T-helper 2 cell treated with Interferon-gamma antibody and Interleukin-4, amounts not matched to agents 100 ng/mL and 5 ng/mL, for 36 hours (primary cell): Measurements from ENCODE around the gene KNOP1. TPM values are rescaled to one million over a fixed set of nuclear protein-coding genes. Genes with fewer than 3 reads are reported as not detected.

Experiments used
- intact Hi-C: fragments of 100-400 bp; cut with micrococcal nuclease; formaldehyde crosslinking; loops from one replicate; pipeline ENCODE4 v1.15.1; 2023
- total RNA-seq: library from RNA; stranded (reverse); gene quantifications from 2 replicates; pipeline ENCODE4 v1.2.3, GENCODE V29; 2022

Gene KNOP1
- total RNA-seq, 1 donor from 2014 or later = 22.2 TPM

- intact Hi-C loops = no loop called here
These were observed 25.8 kb upstream of the KNOP1 start for GRCh38 chr16:19743816-19744159.

GRCh38 chr16:19741354-19741753, 23.3 kb upstream of the KNOP1 start:
- intact Hi-C loops = no loop called here

DNA sequence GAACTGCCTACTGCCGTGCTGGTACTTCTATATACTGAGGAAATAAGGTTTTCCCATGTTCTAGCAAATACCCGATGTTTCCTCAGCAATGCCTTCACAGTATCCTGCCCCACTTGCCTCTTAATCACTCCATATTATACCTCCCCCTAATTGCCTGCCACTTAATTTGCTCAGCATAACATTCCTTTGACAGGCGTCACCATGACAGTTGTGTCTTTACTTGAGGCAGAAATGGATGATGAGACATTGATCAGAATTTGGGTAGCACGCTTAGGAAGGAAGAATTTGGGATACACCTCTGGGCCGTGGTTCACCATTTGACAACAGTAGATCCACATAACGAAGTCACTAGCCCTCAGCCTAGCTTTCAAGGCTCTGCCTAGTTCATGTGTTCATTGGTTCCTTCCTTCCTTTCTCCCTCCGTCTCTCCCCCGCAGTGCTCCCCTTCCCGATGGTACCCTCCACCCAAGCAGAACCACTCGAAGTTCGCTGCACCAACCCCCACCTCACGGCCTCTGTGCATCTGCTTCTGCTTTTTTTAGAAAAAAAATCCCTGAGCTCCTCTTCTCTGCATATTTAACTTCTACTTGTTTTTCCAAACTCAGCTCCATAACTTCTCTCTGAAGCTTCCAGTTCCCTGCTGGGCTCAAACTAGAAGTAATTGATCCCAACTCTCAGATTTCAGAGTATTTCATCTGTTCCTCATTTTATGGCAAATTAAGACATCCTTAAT, 19.4 kb upstream of the KNOP1 start:
- intact Hi-C loops = no loop called here

- intact Hi-C loops = no loop called here
These were observed 17.2 kb upstream of the KNOP1 start for GRCh38 chr16:19735074-19735867.

- intact Hi-C loops = no loop called here
These were observed 15.5 kb upstream of the KNOP1 start for GRCh38 chr16:19733551-19733950.

DNA sequence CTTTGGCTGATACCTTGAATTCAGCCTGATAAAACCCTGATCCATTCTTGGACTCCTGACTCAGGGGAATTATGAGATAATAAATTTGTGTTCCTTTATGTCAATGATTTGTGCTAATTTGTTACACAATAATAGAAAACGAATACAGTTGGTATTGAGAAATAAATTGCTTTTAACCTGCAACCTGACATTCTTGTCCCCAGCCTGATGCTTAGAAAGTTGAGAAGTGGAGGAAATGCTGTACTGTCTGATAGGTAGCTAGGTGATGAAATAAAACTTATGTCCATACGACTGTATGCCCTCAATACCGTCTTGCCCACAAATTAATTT, 10.6 kb upstream of the KNOP1 start:
- intact Hi-C loops = no loop called here

GRCh38 chr16:19722981-19723380, 5.0 kb upstream of the KNOP1 start:
- intact Hi-C loops = no loop called here

DNA sequence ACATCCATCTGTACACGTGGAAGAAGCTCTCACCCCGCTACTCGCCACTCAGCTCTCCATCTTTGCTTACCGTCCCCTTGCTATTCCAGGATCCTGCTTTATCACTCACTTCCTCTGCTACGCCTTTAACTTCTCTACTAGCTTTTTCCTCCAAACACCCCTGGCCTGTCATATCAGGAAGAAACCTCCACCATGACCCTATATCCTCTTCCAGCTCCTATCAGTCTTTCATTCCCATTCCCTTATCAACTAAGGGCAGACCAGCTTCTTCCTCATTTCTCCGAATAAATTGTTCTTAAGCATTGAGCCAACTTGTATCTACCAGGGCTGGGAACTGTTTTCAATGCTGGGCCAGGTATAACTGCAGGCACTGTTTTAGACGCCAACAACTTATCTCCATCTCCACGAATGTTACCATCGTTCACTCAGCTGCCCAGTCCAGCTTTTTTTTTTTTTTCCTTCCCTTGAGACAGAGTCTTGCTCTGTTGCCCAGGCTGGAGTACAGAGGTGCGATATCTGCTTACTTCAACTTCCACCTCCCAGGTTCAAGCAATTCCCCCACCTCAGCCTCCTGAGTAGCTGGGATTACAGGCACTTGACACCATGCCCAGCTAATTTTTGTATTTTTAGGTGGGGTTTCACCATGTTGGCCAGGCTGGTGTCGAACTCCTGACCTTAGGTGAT, 4.4 kb upstream of the KNOP1 start:
- intact Hi-C loops = no loop called here

DNA sequence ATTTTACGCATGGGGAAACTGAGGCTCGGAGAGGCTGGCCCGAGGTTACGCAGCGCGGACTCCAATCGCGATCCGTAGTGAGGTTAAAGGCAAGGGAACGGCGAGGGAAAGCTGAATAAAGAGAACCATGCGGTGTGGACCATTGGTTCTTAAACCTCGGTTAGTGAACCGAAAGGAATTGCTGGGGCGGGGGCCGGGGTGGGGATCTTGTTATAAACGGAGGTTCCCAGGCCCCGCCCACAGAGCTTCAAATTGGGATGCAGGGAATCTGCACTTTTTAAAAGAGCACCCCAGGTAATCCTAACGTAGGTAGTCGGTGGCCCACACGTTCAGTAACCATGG, 568 bp upstream of the KNOP1 start:
- intact Hi-C loops = loop anchor here (1.0 to 5.0 kb wide), 4 partner anchors 116 to 195 kb away; partner anchors contain the start of genes CCP110 and VPS35L

DNA sequence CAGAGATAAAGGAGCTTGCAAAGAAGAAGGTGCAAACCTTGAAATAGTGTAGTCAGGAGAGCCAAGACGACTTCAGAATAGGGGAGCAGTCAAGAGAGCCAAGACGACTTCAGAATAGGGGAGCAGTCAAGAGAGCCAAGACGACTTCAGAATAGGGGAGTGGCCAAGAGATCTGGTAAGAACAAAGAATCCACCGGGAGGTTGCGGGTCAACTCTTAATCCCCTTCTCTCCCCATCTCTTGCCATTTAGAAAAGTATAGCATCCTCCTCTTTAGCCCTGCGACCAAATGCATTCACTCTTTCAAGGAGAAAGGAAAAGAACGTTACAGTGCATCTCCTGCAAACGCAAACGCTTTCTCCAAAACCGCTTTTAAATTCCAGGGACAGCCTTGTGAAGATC, 713 bp downstream of the KNOP1 start:
- intact Hi-C loops = loop anchor here (5.0 kb wide), 1 partner anchor 115 kb away; no protein-coding TSS in a partner anchor

GRCh38 chr16:19716728-19717127, 1.3 kb downstream of the KNOP1 start:
- intact Hi-C loops = loop anchor here (5.0 kb wide), 1 partner anchor 114 kb away; no protein-coding TSS in a partner anchor

DNA sequence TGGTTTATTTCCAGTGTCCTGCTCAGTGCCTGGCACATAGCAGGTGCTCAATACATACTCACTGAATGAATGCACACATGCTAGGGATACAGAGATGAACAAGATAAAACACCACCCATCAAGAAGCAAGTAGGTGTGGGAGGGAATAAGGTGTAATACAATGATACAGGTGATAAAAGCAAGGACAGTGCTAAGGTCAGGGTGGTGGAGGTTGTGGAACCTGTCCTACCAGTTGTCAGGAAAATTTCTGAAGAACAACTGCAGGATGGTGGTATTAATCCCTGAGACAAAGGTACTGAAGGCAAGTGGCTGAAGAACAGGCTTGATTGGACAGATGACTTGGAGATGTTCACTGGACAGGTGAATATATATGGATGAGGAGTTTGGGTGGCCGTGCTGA, 1.8 kb downstream of the KNOP1 start:
- intact Hi-C loops = loop anchor here (5.0 kb wide), 1 partner anchor 114 kb away; no protein-coding TSS in a partner anchor

DNA sequence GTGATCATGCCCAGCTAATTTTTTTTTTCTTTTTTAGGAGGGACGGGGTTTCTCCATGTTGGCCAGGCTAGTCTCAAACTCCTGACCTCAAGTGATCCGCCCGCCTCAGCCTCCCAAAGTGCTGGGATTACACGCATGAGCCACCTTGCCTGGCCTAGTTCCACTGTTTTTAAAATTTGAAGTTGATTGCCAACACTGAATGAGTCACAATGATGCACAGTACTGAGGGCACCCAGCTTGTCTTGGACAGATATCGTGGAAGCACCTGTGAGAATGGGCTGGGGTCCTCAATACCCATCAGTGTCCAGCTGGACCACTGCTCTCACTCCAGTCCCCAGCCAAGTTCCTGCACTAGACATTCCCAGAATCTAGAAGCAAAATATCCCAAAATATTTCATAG, 2.5 kb downstream of the KNOP1 start:
- intact Hi-C loops = loop anchor here (5.0 kb wide), 1 partner anchor 113 kb away; no protein-coding TSS in a partner anchor

DNA sequence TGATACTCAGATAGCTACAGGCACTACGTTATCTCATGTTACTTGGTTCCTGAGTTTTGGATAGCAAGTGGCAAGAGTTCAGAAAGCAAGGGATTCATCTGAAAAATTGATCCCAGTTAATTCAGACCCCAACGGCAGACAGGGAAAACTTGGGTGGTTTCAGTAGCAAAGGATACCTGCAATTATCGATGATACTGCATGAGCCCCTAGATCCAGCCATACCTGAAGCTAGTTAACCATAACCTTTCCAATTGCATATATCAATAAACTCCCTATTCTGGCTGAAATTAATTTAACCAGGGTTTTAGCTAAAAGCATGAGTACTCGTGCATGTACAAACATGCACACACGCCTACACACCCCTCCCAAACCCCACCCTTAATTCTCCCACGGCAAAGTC, 4.3 kb downstream of the KNOP1 start:
- intact Hi-C loops = no loop called here

DNA sequence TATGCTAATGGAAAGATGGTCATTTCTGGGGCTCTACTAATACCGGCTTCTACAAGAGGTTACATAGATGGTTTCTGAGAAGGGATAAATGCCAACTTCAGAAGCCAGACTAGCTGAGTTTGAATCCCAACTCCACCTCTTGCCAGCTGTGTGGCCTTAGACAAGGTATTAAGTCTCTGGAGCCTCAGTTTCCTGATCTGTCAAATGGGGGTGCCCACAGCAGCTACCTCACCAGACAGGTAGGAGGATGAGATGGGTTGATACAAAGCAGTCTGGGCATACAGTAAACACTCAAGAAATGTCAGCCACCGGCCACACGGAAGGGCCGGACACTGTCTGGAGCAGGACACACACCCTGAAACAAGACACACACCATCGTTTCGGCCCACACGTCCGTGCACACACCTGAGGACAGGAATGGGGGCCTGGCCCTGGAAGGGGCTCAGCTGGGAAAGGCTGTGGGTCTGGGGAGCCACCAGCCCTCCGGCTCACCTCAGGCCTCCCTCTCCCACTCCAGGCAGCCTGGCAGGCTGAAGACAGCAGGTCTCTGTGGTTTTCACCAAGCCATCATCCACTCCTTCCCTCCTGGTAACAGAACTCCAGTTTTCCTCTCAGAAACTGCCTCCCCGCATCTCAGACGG, 5.5 kb downstream of the KNOP1 start:
- intact Hi-C loops = no loop called here

GRCh38 chr16:19711643-19712042, 6.4 kb downstream of the KNOP1 start:
- intact Hi-C loops = no loop called here

DNA sequence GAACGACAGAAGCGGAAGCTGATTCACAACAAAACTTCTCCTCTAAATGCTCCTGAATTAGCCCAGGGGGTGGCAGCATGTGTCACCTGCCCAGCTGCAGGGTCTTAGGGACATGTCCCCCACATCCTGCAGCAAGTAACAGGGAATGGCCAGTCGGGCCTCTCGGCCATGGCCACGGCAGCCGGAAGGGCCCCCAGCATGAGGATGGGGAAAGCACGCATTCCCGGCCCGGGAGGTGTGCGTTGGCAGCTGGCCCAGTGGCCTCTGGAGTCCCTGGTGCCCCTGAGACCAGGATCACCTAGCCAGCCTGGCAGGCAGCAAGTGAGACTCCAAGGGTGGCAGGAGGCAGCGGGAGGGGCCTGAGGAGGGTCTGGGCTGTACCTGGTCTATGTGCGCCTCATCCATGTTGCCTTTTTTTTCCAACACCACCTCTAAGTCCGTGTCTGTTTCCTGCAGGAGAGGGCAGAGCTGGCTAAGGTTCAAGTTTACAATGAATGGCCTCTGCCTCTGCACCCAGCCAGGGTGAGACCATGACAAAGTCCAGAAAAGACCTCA, 7.0 kb downstream of the KNOP1 start:
- intact Hi-C loops = no loop called here

DNA sequence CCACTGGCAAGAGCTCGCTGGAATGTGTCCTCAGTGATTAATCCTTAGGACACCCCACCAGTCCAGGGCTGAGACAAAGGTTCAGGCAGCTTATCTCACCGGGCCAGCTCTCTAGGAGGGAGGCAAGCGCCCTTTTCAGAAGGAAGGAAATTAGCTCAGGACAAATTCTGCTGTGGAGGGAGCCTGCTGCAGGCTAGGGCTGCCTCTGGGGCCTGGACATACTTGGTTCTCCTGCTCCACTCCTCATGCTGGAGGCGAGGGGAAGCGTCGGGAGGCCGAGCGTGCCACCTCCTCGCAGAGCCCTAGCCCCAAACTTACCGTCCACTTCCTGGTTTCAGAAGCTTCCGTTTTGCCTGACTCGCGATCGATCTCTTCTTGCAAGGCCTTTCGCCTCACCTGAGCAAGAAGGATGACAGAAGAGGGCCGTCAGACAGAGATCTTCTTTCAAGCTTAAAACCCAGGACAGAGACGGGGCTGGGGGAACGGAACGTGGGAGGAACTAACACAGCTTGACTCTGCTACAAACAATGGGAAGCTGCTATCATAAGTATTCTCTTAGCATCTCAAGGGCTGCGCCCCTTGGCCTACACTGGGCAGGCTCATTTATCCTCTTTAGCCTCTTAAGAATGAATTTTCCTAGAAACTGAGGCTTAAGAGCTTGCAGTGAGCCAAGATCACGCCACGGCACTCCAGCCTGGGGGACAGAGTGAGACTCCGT, 7.7 kb downstream of the KNOP1 start:
- intact Hi-C loops = no loop called here

- intact Hi-C loops = no loop called here
These were observed 8.5 kb downstream of the KNOP1 start for GRCh38 chr16:19709381-19710136.
